NCI-H1417 treated with DMSO at 0.1 percent for 48 hours (cell line): ENCODE results near the gene LRRC71.

ENCODE experiments used
- DNase-seq: peaks from one replicate; lab custom pipeline; 2025; lab: John Stamatoyannopoulos, UW

The LRRC71 gene

GRCh38 chr1:156927215-156928042 lies 7.0 kb downstream of the LRRC71 start:
- peak; percentile 12 for DNase-seq

GRCh38 chr1:156928043-156928602 lies 7.7 kb downstream of the LRRC71 start:
- DNase-seq = no peak

GRCh38 chr1:156929596-156930238 lies 9.3 kb downstream of the LRRC71 start:
- DNase-seq = no peak

- no peak for DNase-seq
Observed at GRCh38 chr1:156930483-156930882, 10.1 kb downstream of the LRRC71 start.

GRCh38 chr1:156931211-156931952 lies 10.9 kb downstream of the LRRC71 start:
- no peak for DNase-seq

GRCh38 chr1:156931974-156932710 lies 11.7 kb downstream of the LRRC71 start:
- DNase-seq = no peak

GRCh38 chr1:156933136-156933535 lies 12.7 kb downstream of the LRRC71 start:
- no peak for DNase-seq

- no peak for DNase-seq
Observed at GRCh38 chr1:156935505-156936128, 15.2 kb downstream of the LRRC71 start.

GRCh38 chr1:156936191-156936590 lies 15.8 kb downstream of the LRRC71 start:
- DNase-seq = no peak

GRCh38 chr1:156936721-156937220 lies 16.3 kb downstream of the LRRC71 start:
- no peak for DNase-seq

- no peak for DNase-seq
Observed at GRCh38 chr1:156937883-156938282, 17.5 kb downstream of the LRRC71 start.

GRCh38 chr1:156938813-156939212 lies 18.4 kb downstream of the LRRC71 start:
- DNase-seq = no peak

- no peak for DNase-seq
Observed at GRCh38 chr1:156939786-156940334, 19.4 kb downstream of the LRRC71 start.

GRCh38 chr1:156941675-156942074 lies 21.2 kb downstream of the LRRC71 start:
- no peak for DNase-seq

- DNase-seq = no peak
Observed at GRCh38 chr1:156942176-156942575, 21.7 kb downstream of the LRRC71 start.

GRCh38 chr1:156942576-156942975 lies 22.1 kb downstream of the LRRC71 start:
- no peak for DNase-seq

- DNase-seq = no peak
Observed at GRCh38 chr1:156943756-156944155, 23.3 kb downstream of the LRRC71 start.

GRCh38 chr1:156944268-156944667 lies 23.8 kb downstream of the LRRC71 start:
- DNase-seq = no peak

GRCh38 chr1:156944848-156945247 lies 24.4 kb downstream of the LRRC71 start:
- no peak for DNase-seq

- no peak for DNase-seq
Observed at GRCh38 chr1:156945881-156946661, 25.6 kb downstream of the LRRC71 start.
